HG03378 (cell line): Measurements from ENCODE around the gene NLRC5.
A peak's percentile ranks its signal among the peaks of the same experiment; 100 is the strongest.
"Not testable (repeated sequence)": the region's sequence is repeated elsewhere in the genome, so short reads cannot be mapped to it uniquely, and the experiment has no call there.

ENCODE experiments used
- ATAC-seq: cut with Tn5 transposase; IDR thresholded peaks from one replicate; pipeline ENCODE4 v1.9.1; 2021; ENCODE audit warnings: mild to moderate bottlenecking, moderate library complexity; ENCODE audit not compliant: unreplicated experiment

The NLRC5 gene

DNA sequence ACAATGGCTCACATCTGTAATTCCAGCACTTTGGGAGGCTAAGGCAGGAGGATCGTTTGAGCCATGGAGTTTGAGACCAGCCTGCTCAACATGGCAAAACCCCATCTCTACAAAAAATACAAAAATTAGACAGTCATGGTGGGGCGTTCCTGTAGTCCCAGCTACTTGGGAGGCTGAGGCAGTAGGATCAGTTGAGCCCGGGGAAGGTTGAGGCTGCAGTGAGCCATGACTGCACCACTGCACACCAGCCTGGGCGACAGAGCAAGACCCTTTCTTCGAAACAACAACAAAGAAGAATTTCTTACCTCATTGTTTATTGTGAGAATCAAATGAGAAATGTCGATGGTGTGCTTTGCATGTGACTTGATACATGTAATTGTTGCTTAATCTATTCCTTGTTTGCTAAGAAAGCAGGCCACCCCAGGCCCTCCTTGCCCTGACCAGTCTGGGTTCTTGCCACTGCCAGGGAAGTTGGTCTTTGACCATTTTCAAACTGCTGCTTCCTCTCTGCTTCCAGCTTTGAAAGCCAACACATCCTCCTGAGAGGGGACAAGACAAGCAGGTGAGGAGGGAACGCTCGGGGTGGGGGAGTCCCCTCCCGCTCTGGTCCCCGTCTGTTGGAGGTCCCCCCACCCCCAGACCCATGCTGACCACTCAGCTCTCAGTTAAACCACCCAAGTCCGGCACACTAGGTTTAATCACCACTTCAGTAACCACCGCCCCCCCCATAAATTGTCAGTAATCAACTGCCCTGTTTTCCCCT is 55.8 kb downstream of the NLRC5 start:
- ATAC-seq, result no peak

DNA sequence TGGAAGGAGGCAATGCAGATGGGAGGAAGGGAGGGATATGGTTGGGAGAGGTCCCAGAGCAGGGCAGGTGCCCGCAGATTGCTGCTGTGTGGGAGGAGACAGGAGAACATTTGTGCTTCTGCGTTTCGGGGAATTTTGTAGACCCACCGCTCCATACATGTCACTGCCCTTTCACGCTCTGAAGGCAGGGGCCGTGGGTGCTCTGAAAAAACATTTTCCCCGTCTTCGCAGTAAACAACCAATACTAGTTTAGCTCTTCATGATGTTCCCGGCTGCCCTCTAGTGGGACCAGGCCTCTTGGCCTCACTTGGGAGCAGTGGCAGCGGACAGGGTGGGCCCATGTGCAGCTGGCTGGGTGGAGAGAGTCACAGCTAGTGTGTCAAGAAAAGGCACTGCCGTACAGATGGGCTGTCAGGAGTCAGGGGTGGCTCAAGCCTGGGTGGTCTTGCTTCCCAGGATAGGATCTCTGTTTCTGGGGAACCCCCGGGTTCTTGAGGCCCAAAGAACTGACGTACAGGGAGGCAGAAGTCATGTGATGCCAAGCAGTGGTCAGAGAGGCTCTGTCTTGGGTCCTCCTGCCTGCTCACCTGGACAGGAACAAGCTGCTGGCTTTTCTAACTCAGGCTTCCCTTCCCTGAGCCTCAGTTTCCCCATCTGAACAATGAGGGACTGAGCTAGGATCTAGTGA is 56.5 kb downstream of the NLRC5 start:
- no peak for ATAC-seq

DNA sequence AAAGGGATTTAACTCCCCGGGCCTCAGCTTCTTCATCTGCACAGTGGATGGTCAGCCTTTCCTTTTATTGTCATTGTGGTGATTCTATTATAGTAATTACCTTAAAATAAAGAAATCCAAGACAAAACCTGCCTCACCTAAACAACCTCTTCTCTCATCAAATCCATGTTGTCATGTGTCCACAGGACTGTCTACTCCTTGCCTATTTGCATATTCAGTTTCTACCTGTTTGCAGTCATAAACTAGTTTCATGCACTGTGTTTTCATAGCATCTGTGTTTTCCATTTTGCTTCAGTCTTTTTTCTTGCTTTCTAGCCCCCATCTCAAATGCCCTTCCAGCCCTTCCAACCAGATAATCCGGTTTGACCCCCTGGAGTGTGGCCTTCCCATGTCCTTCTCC is 58.7 kb downstream of the NLRC5 start:
- no peak for ATAC-seq

DNA sequence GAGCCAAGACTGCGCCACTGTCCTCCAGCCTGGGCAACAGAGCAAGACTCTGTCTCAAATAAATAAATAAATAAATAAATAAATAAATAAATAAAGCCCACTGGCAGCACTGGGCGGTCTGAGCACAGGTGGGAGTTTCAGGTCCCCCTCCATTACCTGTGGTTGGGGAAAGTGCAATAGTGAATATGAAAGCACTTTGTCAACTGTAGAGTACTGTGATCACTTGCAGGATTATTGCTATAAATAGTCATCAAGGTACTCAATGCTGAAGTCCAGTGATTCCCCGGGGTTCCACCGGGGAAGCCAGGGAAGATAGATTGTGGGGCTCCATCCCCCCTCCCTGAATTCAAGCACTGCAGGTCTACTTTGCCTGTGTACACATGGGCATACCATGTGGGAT is 60.3 kb downstream of the NLRC5 start:
- ATAC-seq, result peak; percentile 44

DNA sequence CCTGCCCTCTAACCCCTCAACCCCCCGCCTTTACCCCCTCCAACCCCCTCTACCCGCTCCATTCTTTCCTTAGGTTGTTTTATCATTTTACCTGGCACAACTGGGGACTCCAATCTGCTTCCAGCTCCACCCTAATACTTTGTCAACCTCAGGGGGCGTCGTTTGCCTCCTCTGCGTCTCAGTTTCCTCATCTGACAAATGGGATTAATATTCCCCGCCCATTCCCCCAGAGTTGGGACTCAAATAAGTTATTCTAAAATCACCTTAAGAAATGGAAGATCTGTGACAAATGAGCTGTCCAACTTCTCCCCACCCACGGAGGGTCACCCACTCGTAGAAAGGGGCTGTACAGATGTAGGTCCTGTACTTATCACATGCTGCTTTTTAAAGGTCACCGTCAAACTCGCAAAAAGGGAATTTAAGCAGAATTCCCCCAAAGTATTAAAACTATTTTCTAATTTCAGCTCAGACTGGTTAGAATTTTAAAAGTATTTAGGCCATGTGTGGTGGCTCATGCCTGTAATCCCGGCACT is 62.4 kb downstream of the NLRC5 start:
- ATAC-seq, result no peak

DNA sequence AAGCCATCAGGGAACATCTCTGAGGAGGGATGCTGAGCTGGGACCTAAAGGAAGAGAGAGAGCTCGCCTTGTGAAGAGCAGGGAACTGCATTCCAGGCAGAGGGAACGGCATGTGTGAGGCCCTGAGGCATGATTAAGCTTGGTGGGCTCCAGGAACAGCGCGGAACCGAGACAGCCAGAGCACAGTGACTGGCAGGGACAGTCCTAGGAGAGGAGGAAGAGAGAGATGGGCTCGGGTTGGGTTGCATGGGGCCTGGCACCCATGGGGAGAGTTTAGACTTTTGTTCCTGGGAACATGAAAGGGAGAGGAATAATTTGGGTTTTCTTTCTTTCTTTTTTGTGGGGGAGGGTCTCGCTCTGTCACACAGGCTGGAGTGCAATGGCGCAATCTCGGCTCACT is 63.8 kb downstream of the NLRC5 start:
- no peak for ATAC-seq

DNA sequence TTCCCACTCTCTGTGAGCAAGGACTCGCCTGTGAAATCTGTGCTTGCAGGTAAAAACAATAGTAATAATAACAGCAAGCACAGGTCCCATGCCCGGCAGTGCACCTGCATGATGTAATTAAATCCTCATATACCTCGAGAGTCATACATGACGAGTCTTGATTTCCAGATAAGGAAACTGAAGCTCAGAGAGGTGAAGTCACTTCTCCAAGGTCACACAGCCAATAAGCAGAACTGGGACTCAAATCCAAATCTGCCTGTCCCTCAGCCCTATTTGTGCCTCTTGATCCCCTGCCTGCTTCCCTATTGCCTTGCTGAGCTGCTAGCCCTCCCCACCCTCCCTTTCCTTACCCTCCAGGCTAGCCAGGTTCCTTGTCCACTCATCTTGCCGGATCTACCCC is 65.0 kb downstream of the NLRC5 start:
- ATAC-seq, result no peak

DNA sequence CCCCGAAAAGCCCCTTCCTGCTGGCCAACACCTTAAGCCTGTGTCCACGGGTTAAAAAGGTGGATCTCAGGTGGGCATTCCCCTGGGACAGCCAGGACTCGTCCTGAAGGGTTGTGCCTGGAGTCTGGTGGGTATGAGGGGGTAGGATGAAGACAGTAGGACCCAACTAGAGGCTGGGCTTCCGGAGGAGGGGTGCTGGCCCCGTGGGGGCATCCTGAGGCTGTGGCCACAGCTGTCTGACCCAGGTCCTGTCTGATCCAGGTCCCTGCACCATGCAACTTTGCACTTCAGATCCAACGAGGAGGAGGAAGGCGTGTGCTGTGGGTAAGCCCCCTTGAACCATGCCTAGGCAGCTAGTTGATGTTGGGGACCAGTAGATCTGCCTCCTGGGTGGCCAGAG is 65.4 kb downstream of the NLRC5 start:
- ATAC-seq, result no peak

DNA sequence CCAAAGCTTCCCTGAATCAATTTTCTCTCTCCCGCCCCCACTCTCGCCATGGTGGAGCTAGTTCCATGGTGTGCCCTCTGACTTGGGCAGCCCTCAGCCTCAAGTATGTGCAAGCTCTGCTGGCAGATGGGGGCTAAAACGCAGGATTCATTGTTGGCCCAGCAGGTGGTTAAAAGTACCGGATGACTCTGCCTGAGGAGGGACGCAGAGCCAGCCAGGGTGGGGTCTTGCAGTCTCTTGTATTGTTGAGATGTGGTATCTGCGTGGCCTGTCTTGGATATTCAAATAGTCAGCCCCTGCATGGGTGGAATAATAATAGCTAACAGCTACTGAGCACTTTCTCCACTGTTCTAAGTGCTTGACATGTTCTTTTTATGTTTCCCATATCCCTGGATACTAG is 66.3 kb downstream of the NLRC5 start:
- no peak for ATAC-seq

DNA sequence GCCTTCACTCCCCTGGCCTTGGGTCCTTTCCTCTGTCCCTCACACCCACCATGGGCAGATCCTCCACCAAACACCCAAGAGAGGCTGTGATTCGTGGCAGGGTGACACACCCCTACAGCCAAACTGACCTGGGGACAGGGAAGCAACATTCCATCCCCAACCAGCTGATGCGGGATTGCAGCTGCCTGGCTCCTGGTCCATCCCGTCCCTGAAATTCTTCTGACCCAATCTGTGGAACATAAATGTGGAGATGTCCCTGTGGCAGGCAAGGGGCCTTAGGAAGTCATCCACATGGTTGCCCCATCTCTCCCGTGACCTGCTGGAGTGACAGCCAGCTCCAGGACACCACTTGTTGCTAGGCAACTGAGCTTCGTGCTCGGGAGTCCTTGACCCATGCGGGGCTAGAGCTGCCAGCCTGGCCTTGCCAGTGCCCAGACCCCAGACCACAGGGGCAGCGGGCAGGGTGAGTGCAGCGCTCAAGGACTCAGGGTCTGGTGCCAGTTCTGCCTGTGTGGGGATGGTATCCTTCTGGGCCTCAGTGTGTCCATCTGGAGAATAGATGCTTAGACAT is 69.0 kb downstream of the NLRC5 start:
- ATAC-seq, result no peak

DNA sequence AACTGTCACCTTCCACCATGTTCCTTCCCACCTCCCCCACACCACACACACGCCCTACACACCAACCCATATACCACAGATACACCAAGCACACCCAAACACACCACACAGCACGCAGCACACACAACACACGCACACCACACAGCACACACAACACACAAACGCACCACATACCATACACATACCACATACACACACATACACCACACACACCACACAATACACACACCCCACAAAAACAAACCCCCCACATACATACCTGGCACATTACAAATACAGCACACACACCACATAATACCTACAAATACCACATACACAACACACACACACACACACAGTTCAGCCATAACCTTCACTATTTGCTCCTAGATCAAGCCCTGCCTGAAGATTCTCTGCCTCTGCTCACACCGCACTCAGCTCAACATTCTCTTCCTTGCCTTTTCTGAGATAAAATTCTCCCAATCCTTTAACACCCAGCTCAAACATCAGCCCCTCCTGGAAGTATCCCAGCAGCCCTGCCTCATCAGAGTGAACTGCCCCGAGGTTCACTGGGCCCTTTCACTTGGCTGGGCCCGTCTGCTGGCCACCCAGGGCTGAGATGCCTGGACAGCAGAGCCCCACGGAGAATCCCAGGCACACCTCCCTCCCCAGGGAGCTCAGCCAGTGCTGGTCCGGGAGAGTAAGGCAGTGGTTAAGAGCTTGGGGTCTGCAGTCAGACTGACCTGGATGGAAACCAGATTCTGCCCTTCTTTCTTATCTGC is 71.1 kb downstream of the NLRC5 start:
- ATAC-seq, result no peak

DNA sequence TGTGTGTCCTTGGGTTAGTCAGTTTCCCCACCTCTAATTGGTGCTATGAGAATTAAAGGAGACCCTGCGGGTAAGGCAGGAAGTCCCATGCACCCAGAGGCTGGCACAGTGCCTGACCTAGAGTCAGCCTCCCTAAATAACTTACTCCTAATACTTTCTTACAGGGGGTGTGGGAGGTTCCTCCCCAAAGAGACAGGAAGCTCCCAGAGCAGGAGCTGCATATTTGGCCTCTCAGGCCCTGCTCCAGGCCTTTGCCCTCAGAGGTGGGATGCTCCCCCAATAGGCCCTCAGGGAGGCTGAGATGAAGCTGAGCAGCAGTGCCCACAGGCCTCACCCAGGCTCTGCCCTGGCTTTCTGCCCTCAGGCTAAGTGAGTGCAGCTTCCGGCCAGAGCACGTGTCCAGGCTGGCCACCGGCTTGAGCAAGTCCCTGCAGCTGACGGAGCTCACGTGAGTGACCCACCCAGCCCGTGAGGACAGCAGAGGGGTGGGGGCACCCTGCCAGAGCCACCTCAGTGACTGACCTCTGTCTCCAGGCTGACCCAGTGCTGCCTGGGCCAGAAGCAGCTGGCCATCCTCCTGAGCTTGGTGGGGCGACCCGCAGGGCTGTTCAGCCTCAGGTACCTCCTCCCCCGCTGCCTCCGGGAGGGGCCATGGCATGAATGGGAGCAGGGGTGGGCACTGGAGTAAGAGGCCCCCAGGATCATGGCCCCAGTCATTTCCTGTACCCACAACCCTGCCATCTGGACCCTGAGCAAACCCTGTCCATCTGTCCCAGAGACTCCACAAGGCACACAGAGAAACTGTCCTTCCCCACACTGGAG is 71.9 kb downstream of the NLRC5 start:
- ATAC-seq, result no peak

DNA sequence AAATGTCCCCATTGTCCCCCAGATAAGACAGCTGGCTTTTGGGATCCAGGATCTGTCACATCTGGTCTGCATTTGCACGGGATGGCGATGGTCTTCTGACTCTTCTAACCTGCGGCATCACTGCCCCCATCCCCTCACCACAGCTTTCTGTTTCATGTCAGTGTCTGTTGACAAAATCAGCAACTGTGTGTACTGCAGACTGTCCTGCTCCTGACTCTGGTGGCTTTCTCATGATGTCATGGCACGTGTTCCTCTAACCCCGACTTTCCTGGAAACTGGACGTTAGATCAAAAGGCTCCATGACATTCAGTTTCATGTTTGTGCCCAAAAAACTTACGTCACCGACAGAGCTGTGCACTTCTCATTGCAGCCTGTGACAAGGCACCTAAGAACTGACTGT is 73.0 kb downstream of the NLRC5 start:
- ATAC-seq, result no peak

DNA sequence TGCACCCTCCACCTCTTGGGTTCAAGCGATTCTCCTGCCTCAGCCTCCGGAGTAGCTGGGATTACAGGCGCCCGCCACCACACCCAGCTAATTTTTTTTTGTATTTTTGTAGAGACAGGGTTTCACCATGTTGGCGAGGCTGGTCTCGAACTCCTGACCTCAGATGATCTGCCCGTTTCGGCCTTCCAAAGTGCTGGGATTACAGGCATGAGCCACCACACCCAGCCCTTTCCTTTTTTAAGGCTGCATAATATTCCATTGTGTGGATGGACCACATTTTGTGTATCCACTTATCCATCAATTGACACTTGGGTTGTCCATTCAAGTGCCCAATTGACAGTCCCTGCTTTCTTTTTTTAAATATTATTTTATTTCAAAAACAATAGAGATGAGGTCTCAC is 73.8 kb downstream of the NLRC5 start:
- ATAC-seq, result not testable (repeated sequence)

DNA sequence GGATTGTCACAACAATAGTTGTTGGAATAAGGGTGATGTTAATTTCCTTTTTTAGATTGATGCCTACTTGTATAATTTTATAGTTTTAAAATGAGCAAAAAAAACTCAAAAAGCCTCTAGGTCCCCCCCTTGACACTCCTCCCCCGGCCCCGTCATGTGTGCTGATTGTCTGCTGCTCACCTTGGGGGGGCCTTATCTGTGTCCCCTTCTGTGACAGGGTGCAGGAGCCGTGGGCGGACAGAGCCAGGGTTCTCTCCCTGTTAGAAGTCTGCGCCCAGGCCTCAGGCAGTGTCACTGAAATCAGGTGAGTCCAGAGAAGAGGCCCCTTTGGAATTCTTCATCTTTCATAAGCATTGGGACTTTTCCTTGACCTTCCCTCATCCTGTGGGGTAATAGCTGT is 75.6 kb downstream of the NLRC5 start:
- ATAC-seq, result no peak

DNA sequence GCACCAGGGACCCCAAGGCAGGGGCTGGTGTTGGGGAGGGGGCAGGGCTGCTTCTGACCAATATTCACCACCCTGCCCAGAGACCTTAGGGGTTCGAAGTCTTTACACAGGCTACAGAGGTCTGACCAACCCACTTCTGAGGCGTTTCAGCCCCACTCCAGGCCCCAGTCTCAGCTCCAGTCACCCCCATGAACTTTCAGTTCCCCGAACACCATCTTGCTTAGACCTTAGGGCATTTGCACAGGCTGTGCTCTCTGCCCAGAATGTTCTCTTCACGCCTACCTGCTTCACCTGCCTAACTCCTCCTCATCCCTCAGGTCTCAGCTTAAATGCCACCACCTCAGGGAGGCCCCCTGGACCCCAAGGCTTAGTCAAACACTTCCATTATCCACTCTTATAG is 77.3 kb downstream of the NLRC5 start:
- ATAC-seq, result no peak

DNA sequence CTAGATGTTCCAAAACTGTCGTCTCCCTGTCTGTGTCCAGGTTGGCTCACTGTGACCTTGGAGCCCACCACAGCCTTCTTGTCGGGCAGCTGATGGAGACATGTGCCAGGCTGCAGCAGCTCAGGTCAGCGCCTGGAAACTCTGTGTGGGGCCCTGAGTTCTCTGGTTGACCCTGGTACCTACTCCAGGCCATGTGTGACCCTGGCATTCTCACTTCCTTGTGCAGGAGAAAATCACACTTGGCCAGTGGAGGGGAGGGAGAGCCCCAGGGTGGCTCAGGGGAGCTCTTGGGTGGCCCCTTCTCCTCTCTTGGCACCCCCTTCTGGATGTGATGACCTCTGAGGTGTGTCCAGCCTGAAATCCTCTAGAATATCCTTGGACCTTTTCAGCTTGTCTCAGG is 78.0 kb downstream of the NLRC5 start:
- no peak for ATAC-seq

DNA sequence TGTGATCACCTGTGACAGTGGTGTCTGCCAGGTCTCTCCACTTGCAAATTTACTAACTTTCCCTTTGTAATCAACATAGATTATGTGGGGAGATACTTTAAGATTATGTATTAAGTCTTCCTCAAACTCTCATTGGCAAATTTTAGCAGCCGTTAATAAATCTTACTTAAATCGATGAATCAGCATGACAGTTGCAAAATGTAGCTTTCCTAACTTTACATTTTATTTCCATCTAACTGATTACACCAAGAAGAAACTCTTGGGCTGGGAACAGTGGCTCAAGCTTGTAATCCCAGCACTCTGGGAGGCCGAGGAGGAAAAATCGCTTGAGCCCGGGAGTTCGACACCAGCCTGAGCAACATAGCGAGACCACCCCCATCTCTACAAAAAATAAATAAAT is 79.7 kb downstream of the NLRC5 start:
- ATAC-seq, result no peak

DNA sequence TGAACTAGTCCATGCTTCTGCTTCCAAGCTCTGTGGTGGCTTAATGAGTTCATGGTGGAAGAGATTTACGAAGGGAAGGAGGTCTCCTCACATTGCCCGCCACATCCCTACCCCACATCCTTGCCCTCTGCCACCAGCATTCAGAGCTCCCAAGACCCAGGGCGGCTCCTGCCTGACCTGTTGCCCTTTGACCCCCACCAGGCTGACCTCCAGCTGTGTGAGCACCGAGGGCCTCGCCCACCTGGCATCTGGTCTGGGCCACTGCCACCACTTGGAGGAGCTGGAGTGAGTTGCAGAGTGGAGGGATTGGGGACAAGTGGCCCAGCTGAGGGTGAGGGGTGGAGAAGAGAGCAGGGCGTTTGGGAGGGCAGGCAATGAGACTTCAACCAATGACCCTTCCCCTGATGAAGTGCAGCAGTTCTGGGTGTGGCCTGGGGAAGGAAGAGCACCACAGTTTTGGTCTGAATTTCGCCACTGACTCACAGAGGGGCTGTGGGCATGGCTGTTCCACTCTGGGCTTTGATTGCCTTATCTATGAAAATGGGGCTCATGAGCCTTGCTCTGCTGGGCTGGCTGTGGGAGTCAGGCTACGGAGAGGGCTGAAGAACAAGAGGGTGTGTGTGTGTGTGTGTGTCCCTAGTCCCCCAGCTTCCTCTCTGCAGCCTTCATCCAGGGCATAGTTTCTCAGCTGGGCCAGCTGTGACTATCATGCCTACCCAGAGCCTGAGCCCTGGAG is 80.4 kb downstream of the NLRC5 start:
- no peak for ATAC-seq

DNA sequence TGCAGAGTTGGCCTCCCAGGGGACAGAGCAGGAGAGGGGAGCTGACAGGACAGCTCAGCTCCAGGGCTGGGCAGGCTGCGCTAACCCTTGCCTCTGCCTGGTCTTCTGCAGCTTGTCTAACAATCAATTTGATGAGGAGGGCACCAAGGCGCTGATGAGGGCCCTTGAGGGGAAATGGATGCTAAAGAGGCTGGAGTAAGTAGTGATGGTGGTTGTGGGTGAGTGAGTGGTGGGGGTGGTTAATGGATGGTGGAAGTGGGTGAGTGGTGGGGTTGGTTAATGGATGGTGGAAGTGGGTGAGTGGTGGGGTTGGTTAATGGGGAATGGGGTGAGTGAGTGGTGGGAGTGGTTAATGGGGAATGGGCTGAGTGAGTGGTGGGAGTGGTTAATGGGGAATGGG is 81.1 kb downstream of the NLRC5 start:
- no peak for ATAC-seq
